Hindlimb muscle (tissue), 1 donor: ENCODE results near the gene TMEM59. TPM values are rescaled to one million over a fixed set of nuclear protein-coding genes. Genes with fewer than 3 reads are reported as not detected.
A peak's percentile ranks its signal among the peaks of the same experiment; 100 is the strongest.
"Not testable (repeated sequence)": the region's sequence is repeated elsewhere in the genome, so short reads cannot be mapped to it uniquely, and the experiment has no call there.

Experiments used
- DNase-seq: peaks from one replicate; pipeline ENCODE4 v3.0.0-alpha.2; 2013
- polyA plus RNA-seq: library from polyadenylated mRNA; unstranded; fragments of 120-200 nt; gene quantifications from one replicate; pipeline ENCODE4 v1.2.1, GENCODE V29; 2013; ENCODE audit not compliant: insufficient read length

The TMEM59 gene
- polyA plus RNA-seq, 1 donor = 133 TPM

GRCh38 chr1:54052431-54052933 lies 522 bp downstream of the TMEM59 start:
- peak; percentile 45 for DNase-seq

- DNase-seq = no peak
Measured at GRCh38 chr1:54051933-54052430, 1.0 kb downstream of the TMEM59 start.

DNA sequence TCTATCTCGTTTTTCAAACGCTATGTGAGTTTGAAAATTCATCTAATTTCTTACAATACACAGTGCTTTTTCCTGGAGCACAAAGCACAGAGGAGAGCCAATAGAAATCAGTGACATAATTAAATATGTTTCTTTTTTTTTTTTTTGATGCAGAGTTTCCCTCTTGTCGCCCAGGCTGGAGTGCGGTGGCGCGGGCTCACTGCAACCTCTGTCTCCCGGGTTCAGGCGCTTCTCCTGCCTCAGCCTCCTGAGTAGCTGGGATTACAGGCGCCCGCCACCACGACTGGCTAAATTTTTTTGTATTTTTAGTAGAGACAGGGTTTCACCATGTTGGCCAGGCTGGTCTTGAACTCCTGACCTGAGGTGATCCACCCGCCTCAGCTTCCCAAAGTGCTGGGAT lies 2.6 kb downstream of the TMEM59 start:
- DNase-seq = not testable (repeated sequence)

DNA sequence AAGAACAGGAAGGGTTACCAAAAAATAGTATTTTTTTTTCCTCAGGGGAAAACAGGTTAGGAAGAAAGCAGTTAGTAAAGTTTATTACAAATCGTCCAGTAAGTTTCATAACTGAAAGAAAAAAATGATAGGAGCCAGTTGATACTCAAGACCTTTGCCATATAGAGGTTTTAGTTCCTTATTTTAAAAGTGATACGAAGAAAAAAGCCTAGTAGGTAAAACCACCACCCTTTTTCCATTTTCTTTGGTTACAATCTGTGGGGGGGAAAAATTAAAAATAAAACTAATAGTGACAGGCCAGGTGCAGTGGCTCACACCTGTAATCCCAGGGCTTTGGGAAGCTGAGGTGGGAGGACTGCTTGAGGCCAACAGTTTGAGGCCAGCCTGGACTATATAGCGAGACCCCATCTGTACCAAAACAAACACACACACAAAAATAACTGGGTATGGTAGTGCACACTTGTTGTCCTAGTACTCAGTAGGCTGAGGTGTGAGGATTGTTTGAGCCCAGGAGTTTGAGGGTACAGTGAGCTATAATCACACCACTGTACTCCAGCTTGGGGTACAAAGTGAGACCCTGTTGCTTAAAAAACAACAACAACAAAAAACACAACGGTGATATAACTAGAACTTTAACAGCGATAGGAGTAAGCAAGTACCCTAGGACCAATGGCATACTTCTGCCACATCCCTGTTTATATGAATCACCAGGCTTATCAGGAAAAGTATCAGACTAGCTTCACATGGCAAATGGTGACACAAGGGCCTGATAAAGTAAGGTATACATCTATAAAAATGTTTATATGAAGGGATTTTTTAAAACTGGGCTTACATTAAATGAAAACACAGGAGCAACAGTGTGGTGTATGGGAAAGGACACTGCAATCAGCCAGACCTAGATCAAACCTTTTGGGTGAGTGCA lies 5.4 kb downstream of the TMEM59 start:
- DNase-seq = no peak

- no peak for DNase-seq
Measured at GRCh38 chr1:54046671-54047383, 6.2 kb downstream of the TMEM59 start.

DNA sequence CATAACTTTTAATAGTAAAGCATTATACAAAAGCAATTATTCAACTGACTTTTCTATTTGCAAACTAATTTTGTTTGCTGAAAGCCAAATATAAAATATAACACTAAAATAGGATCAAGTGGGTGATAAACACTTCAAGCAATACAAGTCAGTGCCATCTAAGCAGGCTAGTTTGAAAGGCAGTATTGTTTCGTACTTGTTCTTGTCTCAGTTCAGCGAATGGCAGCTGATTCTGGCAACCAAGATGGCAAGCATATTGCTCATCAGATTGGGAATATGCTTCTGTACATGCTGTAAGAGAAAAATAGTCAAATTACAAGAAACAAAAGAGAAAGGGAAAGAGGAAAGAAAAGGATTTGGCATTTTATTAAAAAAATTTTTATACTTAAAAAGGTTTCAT lies 7.5 kb downstream of the TMEM59 start:
- no peak for DNase-seq

DNA sequence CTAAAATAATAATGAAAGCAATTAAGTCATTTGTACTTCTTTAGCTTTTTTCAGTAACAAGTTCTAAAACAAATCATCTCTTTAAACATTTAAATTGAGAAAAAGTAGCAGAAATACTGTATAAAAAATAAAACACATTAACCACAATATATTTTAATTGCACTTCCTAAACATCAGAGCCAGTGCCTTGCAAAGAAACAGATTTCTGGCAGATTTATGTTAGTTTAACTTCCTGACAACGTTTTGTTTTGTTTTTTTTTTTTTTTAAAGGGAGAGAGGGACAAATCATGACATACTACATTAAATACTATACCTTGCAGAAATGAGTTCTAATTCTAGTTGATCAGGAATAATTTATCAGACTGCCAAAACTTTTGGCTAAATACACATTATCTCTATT lies 11.2 kb downstream of the TMEM59 start:
- DNase-seq = no peak

GRCh38 chr1:54037476-54037875 lies 15.5 kb downstream of the TMEM59 start:
- no peak for DNase-seq

DNA sequence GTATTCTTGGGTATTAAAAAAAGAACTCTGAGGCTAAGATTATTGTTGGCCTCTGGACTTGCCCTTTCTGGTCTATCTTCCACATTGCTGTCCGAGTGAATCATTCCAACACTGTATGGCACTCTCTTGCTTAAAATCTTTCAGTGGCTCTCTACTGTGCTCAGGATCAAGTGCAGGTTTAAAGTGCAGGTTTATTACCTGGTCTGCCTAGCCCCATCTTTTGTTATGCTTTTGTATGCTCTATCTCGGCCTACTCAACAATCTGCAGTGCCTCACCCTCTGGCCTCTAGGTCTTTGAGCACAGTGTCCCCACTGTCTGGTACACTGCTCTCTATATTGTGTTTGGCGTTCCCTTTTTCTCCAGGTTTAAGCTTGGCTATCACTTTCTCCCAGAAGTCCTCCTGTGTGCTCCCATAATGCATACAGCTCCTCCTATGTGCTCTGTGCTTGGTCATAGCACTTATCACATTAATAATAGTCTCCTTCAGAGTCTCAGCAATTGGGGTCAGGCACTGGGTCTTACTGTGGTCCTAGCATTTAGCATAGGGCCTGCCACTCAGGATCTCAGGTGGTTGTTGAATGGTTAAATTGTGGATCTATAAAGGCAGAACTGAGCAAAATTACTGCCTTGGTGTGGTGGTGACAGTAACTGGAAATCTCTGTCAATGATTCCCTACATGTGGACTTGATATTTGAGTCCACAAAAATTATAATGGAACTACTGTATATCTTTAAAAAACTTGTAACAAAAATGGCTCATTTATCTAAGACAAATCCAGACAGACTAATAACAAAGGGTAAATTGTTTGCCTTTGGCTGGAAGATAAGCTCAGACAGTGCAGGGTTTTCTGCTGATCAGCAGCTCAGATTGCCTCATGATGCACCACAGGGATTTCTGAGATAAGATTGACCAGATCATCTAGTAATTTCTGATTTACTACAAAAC lies 24.4 kb downstream of the TMEM59 start:
- DNase-seq = no peak

DNA sequence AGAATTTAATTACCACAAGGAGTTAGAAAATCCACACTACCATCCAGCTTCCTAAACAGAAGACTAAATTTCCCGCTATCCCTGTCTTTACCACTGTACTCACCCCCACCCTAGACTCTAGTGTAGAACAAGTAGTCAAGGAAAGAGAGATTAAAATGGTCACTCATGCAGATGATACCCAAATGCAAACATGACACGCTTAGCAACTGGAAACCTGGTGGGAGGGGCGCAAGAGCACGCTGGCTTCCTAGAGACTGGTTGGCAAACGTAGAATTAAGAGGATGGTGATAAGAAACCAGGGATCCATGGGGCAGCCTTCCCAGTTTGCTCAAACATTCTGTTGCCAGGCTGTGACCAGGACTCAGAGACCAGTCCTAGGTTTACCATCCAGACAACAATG lies 25.2 kb downstream of the TMEM59 start:
- DNase-seq = no peak

DNA sequence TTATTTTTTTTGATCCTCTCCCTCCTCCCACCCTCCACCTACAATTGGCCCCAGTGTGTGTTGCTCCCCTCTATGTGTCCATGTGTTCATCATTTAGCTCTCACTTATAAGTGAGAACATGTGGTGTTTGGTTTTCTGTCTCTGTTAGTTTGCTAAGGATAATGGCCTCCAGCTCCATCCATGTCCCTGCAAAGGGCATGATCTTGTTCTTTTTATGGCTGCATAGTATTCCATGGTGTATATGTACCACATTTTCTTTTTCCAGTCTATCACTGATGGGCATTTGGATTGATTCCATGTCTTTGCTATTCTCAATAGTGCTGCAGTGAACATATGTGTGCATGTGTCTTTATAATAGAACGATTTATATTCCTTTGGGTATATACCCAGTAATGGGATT lies 28.2 kb downstream of the TMEM59 start:
- not testable (repeated sequence) for DNase-seq

DNA sequence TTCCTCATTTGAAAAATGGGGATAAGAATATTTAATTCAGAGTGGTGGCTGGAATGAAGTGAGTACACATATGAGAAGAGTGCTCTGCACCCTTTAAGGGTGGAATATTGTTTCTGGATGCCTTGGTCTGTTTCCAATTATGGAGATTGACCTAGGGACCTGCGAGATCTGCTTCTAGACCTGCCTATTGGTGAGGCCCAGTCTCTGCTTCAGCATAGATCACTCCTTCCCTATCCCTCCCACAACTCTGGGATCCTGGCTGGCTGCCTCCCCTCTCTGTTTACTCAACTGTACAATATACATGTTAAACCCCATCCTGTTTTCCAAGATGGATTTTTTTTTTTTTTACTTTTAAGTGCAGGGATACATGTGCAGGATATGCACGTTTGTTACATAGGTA lies 28.6 kb downstream of the TMEM59 start:
- no peak for DNase-seq

DNA sequence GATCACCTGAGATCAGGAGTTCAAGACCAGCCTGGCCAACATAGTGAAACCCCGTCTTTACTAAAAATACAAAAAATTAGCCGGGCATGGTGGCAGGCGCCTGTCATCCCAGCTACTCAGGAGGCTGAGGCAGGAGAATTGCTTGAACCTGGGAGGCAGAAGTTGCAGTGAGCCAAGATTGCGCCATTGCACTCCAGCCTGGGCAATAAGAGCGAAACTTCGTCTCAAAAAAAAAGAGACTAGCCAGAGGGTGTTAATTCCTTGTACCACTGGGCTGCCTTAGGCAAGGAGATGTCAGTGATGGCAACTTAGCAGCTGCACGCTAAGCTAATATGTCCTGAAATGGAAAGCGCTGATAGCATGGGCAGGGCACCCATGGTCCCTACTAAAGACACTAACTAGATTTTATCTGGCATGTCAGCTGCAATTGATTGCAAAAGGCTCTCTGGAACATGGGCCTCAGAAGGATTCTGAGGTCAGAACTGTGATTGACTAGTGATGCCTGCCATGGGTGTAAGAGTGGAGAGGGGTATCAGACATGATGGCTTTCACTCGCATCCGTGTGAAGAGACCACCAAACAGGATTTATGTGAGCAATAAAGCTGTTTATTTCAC lies 33.3 kb downstream of the TMEM59 start:
- DNase-seq = not testable (repeated sequence)

GRCh38 chr1:54018635-54019034 lies 34.4 kb downstream of the TMEM59 start:
- DNase-seq = no peak

- no peak for DNase-seq
Measured at GRCh38 chr1:54017979-54018378, 35.0 kb downstream of the TMEM59 start, which contains the start of gene LDLRAD1. Gene LDLRAD1 (minus strand): TSS chr1:54018186. CDS start chr1:54018112, 74 bp downstream.

DNA sequence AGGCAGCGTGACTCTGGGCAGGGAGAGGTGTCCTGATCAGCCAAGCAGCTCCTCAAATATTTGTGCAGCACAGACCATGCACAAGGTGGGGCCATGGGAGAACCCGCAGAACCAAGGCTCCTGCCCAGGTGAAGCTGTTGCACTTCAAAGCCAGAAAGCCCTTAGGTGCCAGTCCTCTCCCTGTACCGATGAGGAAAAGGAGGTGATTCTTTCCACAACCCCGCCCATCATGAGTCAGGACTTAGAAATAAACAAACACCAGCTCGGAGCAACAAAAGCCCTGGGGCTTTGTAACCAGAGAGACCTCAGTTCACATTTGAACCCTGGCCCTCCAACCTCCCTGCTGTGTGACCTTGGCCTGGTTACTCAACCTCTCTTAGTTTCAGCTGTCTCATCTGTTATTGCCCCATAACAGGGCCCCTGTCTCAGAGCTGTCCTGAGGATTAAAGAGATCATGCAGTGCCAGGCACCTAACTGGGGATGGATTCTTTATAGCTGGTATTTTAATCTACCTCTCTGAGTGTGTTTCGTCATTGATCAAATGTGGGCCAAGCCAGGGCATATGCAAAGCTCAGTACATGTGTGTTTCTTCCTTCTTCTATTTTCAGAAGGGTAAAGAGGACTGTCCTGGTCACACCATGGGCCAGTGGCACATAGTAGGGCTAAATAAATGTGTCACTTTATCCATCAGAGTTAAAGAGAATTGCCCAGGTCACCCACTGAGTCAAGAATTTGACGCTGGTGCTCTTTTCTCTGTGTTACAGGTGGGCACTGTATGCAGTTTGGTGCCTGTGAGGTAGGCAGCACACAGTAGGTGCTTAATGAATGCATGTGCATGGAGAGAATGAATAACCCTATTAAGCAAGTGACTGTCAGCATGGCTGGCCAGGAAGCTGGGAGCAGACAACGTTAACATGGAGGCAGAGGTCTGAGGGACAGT lies 36.4 kb downstream of the TMEM59 start:
- DNase-seq = no peak

DNA sequence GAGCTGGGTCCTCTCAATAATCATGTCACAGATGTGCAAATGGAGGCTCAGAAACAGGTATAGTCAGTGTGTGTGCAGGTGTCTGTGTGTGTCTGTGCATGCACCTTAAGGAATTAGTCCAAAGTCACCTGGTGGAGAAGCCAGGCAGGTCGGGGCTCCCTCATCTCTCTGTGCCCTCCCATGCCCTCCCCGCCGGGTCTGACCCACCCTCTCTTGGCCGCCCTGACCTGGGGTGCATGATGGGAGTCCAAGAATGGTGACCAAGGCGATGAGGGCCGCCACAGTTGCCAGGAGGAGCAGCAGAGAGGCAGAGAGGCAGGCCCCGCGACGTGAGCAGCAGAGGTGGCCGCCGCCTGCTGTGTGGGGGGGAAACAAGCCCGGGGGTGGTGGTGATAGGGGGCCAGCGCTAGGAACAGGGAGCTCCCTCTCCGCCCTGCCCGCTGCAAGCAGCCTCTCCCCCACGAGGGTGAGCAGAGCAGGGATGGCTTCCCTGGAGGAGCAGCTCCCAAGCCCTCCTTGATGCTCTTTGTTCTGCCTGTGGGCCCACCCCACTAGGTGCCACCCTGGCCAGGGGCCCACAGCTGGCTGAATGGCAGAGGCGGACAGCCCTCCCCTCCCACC lies 38.9 kb downstream of the TMEM59 start:
- no peak for DNase-seq

GRCh38 chr1:54013393-54014008 lies 39.5 kb downstream of the TMEM59 start:
- DNase-seq = no peak

DNA sequence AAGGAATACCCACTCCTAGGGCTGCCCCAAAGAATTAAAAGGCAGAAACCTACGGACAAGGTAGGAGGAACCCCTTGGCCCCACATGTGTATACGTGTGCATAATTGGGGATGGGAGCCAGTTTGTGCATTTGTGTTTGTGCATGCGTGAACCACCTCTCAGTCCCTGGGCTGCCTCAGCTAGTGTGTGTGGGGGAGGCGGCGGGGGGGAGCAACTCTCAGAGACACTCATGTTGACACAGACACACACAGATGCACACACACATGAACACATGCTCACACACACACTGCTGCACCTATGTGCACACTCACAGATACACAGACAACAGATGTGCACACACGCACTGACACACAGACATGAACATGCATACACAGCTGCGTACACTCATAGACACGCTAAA lies 40.1 kb downstream of the TMEM59 start:
- DNase-seq = no peak

- no peak for DNase-seq
Measured at GRCh38 chr1:54012008-54012325, 41.0 kb downstream of the TMEM59 start.
